GM18505 (cell line): ENCODE measurements around the gene PCDHGC3.
A peak's percentile ranks its signal among the peaks of the same experiment; 100 is the strongest.

Experiments used
- ATAC-seq: cut with Tn5 transposase; IDR thresholded peaks from one replicate; pipeline ENCODE4 v1.9.1; 2021; ENCODE audit not compliant: unreplicated experiment
- POLR2A ChIP-seq: IDR thresholded peaks from 4 replicates; pipeline ENCODE4 v1.6.1; 2011; ENCODE audit warnings: borderline replicate concordance; ENCODE audit not compliant: insufficient read depth, insufficient read length; ENCODE audit errors: extremely low read depth

Gene PCDHGC3

DNA sequence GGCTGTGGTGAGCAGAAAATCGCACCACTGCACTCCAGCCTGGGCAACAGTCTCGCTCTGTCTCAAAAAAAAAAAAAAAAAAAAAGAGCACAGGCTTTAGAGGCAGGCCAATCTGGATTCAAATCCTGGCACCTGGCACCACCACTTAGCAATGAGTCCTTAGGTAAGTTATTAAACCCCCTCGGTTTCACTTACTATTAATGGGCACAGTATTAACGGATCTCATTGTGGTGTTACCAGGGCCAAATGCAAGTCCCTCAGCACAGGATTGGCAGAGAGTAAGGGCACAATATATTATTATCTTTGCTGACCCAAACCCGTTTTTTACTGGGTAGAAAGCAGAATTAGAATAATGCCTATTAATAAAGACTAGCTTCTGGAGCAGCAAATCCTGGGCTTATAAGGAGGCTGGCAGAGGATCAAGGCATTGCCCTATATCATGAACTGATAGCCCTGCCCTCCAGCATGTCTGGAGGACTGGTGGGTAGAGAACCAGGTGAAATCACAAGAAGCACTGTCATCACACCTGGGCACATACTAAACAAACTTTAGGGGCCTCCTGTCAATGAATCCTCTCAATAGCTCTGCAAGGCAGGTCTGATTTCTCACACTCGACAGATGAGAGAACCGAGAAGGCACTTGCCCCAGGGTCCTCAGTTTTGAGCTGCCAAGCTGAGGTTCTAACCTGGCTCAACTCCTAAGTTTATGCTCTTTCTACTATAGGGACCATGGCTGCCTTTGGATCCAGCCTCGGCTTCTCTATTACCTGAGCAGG lies 30.8 kb downstream of the PCDHGC3 start:
- no peak for ATAC-seq
- TF ChIP-seq POLR2A: no peak

DNA sequence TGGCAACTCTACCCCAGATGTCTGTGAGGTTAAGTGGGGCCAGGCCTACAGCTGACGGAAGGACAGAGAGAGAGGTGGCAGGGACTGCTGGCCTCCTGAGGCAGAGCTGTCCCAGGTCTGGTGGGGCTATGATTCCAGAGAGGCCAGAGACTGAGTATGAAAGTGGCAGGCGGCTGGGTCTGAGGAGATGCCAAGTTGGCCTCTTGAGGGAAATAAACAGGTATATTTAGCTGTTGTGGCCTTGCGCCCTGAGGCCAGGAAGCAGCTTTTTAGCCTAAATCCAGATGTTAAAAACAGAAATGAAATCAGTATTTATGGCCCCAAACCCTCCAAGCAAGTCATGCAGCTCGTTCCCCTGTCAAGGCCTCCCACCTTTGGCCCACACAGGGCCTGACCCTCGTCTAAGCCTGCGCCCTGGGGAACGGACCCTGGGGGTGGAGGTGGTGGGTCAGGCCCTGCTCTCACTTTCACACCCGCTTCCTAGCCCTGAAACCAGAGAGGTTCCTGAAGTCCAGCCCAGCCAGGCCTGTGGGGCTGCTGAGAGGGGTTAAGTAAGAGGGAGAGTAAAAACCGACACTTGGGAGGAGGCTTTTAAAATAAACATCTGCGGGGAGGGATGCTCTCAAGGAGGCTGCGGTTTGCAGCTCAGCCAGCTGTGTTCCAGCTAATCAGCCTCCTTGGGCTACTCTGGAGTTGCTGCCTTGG lies 31.8 kb downstream of the PCDHGC3 start:
- peak; percentile 43 for ATAC-seq
- peak; percentile 45 for TF ChIP-seq POLR2A

DNA sequence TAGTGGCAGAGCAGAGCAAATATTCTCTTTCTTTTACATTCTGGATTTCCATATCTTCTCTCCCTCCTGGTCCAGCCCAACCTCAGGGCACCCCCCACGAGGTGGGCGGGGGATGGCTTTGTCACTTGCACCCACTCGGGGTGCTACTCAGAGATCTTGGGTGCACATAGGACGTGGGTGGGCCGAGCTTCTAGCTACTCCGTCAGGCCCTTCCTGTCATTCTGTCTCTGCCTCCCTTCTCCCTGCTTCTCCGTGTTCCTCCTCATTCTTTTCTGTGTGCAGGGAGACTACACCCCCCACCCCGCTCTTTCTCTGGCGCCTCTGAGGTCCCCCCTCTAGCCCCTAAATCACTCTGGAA lies 32.7 kb downstream of the PCDHGC3 start:
- no peak for ATAC-seq
- TF ChIP-seq POLR2A: no peak

DNA sequence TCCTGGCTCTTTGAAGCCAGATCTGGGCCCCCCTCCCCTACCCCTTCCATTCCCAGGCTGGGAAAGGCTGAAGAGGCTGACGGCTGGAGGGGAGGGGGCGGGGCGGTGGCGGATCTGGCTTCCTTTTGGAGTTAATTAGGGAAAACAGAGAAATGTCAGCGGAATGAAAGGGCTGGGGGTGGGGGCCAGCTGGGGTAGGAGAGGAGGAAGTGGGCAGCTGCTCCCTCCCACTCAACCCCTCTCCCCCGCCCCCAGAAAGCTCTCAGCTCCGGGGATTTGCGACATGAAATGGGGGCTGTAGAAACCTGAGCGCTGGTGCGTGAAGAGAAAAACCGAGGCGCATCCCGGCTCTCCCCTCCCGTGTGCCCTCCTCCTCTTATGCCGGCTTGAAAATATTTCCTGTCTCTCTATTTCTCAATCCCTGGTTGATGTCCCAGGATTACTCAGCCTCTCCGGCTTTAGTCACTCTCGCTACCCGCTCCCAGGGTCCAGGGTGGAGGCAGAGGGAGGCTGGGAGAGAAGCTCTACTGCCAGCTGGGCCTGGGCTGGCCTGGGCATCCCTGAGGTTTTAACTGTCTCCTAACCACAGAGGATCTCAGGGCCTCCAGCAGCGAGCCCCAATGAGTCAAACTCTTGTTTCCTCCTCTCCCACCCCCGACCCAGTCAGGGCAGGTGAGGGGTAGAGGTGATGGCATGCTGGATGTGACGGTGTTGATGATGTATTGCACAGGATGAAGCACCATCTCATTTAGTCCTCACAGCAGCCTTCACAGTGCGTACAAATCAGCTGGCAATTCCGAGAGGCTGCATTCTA lies 33.2 kb downstream of the PCDHGC3 start:
- ATAC-seq: no peak
- TF ChIP-seq POLR2A: peak; percentile 57

DNA sequence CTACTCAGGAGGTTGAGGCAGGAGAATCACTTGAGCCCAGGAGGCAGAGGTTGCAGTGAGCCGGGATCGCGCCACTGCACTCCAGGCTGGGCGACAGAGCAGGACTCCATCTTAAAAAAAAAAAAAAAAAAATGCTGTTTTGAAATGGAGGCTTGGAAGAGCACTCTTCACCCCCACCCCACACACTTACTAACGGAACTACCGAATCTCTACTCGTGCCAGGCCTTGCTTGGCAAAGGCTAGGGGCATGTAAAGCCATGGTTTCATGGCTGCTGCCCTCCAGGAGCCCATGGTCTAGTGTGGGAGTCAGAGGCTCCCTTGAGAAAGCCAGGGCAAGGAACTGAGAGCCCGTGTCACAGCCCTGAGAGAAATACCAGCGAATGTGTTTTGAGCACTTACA lies 34.4 kb downstream of the PCDHGC3 start:
- ATAC-seq: no peak
- TF ChIP-seq POLR2A: no peak

DNA sequence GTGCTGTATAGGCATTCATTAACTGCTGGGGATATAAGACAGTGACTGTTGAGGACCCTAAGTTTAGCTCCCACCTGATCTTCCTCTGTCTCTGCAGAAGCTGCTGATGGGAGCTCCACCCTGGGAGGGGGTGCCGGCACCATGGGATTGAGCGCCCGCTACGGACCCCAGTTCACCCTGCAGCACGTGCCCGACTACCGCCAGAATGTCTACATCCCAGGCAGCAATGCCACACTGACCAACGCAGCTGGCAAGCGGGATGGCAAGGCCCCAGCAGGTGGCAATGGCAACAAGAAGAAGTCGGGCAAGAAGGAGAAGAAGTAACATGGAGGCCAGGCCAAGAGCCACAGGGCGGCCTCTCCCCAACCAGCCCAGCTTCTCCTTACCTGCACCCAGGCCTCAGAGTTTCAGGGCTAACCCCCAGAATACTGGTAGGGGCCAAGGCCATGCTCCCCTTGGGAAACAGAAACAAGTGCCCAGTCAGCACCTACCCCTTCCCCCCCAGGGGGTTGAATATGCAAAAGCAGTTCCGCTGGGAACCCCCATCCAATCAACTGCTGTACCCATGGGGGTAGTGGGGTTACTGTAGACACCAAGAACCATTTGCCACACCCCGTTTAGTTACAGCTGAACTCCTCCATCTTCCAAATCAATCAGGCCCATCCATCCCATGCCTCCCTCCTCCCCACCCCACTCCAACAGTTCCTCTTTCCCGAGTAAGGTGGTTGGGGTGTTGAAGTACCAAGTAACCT lies 35.3 kb downstream of the PCDHGC3 start:
- TF ChIP-seq POLR2A: peak; percentile 87
- ATAC-seq: peak; percentile 26

DNA sequence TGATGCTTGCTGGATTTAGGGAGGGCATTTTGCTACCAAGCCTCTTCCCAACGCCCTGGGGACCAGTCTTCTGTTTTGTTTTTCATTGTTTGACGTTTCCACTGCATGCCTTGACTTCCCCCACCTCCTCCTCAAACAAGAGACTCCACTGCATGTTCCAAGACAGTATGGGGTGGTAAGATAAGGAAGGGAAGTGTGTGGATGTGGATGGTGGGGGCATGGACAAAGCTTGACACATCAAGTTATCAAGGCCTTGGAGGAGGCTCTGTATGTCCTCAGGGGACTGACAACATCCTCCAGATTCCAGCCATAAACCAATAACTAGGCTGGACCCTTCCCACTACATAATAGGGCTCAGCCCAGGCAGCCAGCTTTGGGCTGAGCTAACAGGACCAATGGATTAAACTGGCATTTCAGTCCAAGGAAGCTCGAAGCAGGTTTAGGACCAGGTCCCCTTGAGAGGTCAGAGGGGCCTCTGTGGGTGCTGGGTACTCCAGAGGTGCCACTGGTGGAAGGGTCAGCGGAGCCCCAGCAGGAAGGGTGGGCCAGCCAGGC lies 36.1 kb downstream of the PCDHGC3 start:
- TF ChIP-seq POLR2A: no peak
- ATAC-seq: no peak

DNA sequence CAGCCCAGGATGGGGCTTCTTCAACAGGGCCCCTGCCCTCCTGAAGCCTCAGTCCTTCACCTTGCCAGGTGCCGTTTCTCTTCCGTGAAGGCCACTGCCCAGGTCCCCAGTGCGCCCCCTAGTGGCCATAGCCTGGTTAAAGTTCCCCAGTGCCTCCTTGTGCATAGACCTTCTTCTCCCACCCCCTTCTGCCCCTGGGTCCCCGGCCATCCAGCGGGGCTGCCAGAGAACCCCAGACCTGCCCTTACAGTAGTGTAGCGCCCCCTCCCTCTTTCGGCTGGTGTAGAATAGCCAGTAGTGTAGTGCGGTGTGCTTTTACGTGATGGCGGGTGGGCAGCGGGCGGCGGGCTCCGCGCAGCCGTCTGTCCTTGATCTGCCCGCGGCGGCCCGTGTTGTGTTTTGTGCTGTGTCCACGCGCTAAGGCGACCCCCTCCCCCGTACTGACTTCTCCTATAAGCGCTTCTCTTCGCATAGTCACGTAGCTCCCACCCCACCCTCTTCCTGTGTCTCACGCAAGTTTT lies 36.7 kb downstream of the PCDHGC3 start:
- no peak for ATAC-seq

DNA sequence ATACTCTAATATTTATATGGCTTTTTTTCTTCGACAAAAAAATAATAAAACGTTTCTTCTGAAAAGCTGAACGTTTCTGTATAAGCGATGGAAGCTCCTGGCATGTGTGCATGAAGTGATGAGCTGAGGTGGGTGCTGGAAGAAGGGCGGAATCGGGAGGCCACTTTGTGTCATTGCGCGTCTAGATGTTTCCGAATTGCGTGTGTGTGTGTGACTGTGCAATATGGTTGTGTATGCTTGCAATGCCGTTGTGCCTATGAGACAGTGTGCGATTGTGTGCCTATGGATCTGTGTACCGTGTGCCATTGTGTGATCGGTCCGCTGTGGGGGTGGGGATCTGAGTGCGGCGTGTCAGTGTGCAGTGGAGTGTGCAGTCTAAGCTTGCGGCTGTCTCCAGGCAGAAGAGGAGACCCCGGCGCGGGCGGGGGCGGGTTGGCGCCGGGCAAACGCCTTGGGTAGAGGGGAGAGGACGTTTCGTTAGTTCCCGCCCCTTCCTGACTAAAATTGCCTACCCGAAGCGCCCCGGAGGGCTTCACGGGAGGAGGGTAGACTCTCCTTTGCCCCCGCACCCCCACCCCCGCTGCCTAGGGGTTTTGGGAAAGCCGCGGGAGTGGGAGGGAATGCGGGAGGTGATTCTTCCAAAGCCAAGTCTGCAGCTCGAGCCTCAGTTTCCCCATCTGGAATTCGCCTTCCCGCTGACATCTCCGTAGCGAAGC lies 37.3 kb downstream of the PCDHGC3 start:
- TF ChIP-seq POLR2A: no peak
- no peak for ATAC-seq

More for the DNA sequence above, 36.7 kb downstream of the PCDHGC3 start:
- no peak for TF ChIP-seq POLR2A

DNA sequence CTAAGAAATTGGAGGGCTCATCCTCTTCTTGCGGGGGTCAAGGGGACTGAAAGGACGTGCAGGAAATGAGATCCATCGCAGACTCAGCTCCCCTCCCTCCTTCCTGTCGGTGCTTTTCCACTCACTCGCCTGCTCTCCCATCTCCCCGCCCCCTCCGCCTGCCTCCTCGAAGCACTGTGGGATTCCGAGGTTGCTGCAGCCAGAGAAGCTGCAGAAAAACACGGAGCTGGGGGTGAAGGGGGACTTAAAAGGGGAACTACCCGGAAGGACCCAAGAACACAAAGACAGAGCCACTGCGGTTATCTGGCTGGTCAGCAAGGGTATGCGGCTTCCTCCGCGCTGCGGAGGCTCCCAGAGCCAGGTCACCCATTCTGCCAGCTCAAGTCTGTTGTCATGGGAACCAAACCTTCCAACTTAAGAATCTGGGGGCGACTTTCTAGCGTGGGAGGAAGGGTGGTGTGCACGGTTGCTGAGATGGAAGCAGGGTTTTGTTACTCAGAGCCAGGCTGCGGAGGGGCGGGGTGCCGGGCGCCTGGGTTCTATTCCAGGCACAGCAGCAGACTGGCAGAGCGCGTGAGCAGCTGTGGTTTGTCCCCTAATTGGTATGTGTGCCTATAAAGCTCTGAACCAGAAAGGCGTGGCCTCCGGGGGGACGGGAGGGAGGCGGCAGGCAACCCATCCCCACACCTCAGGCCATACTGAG lies 38.0 kb downstream of the PCDHGC3 start:
- ATAC-seq: peak; percentile 36
- TF ChIP-seq POLR2A: peak; percentile 51

DNA sequence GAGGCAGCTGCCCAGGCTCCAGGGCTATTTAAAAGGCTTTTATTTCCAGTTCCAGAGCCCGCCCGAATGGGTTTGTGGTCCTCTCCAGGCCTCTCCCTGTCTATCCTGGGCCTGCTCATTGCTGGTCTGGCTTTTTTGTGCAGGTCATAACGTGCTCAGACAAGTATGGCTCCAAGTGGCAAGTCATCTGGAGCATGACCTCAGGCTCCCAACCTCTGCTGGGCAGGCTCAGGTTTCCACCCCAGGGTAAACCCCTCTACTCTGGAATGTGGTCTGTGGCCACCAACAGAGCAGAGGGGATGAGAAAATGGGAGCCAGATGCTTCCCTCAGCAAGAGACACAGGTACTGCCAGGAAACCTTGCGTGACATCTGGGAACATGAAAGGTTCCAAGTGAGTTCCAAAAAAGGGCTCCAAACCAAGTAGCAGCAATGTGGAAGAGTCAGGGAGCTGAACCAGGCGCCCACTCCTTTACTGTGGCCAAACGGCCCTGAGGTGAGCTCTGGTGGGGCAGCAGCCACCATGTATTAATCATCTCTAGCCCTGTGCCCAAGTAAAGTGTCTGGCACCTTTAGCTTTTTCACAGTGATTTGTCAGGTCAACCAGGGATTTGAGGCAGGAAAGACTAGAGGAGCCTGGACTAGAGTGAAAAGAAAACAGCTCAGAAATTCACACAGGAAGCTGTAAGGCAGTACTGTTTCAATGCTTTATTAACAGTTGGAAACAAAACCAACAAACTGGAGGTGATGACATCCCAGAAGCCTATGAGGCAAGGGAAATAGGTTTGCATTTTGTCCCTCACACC lies 38.8 kb downstream of the PCDHGC3 start:
- peak; percentile 10 for TF ChIP-seq POLR2A
- ATAC-seq: peak; percentile 5

DNA sequence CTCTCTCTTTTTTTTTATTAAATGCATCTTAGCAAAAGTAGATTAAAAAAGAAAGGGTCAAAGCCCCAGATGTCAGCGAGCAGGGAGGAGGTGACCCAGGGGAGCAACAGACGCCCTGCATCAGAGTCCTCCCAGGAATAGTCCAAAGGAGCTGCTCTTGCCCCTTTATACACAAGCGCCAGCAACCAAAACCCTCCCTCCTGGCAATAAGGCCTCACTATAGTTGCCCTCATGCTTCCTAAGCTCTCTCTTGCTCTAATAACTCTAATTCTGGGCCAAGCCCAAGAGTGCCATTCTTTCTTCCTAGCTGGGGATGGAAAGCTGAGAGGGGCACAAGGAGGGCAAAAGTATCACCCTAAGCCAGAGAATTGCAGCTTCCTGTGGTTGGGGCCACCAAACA lies 39.4 kb downstream of the PCDHGC3 start:
- no peak for ATAC-seq
- no peak for TF ChIP-seq POLR2A
